H9 (cell line): ENCODE results near the gene MTOR. TPM values are rescaled to one million over a fixed set of nuclear protein-coding genes. Genes with fewer than 3 reads are reported as not detected.

Experiments
- DNase-seq: peaks from one replicate; pipeline ENCODE4 v3.0.0-alpha.2; 2017
- H2AFZ ChIP-seq: one replicate; pipeline ENCODE4 v1.6.1; 2013; ENCODE audit warnings: mild to moderate bottlenecking, low read length, control low read depth, moderate library complexity
- H2AK5ac ChIP-seq: 2 replicates; pipeline ENCODE4 v1.6.1; 2013; ENCODE audit warnings: low read length, control low read depth, mixed read lengths; ENCODE audit not compliant: insufficient read length
- H2BK120ac ChIP-seq: one replicate; pipeline ENCODE4 v1.6.1; 2013; ENCODE audit warnings: low read depth, mild to moderate bottlenecking, low read length, control low read depth, inconsistent platforms; ENCODE audit not compliant: poor library complexity, severe bottlenecking
- H2BK12ac ChIP-seq: 2 replicates; pipeline ENCODE4 v1.6.1; 2013; ENCODE audit warnings: low read length, control low read depth, mixed read lengths, low read depth; ENCODE audit not compliant: insufficient read length
- H2BK15ac ChIP-seq: 2 replicates; pipeline ENCODE4 v1.6.1; 2013; ENCODE audit warnings: low read depth, low read length, control low read depth
- H2BK20ac ChIP-seq: one replicate; pipeline ENCODE4 v1.6.1; 2013; ENCODE audit warnings: low read depth, mild to moderate bottlenecking, low read length, control low read depth, inconsistent platforms; ENCODE audit not compliant: poor library complexity, severe bottlenecking
- H2BK5ac ChIP-seq: 2 replicates; pipeline ENCODE4 v1.6.1; 2013; ENCODE audit warnings: low read length, control low read depth, mixed read lengths; ENCODE audit not compliant: insufficient read length
- H3K14ac ChIP-seq: 2 replicates; pipeline ENCODE4 v1.6.1; 2013; ENCODE audit warnings: low read length, control low read depth; ENCODE audit not compliant: insufficient read depth
- H3K18ac ChIP-seq: 2 replicates; pipeline ENCODE4 v1.6.1; 2013; ENCODE audit warnings: low read depth, mild to moderate bottlenecking, mixed read lengths, low read length, control low read depth; ENCODE audit not compliant: insufficient read length
- H3K23ac ChIP-seq: 2 replicates; pipeline ENCODE4 v1.6.1; 2013; ENCODE audit warnings: low read length, control low read depth, mixed read lengths, low read depth; ENCODE audit not compliant: insufficient read length
- H3K23me2 ChIP-seq: 2 replicates; pipeline ENCODE4 v1.6.1; 2013; ENCODE audit warnings: low read depth, mild to moderate bottlenecking, mixed read lengths, low read length, control low read depth; ENCODE audit not compliant: insufficient read length, poor library complexity, severe bottlenecking
- H3K27ac ChIP-seq: 2 replicates; pipeline ENCODE4 v1.5.1; 2013; ENCODE audit warnings: low read length, control low read depth, mixed read lengths, low read depth; ENCODE audit not compliant: insufficient read length
- H3K27me3 ChIP-seq: 2 replicates; pipeline ENCODE4 v1.6.1; 2013; ENCODE audit warnings: low read length, control low read depth, inconsistent platforms; ENCODE audit not compliant: insufficient read depth
- H3K4ac ChIP-seq: 2 replicates; pipeline ENCODE4 v1.6.1; 2013; ENCODE audit warnings: low read depth, mild to moderate bottlenecking, control low read depth, inconsistent platforms, low read length, moderate library complexity
- H3K4me1 ChIP-seq: 2 replicates; pipeline ENCODE4 v1.6.1; 2013; ENCODE audit warnings: low read length, control low read depth, inconsistent platforms; ENCODE audit not compliant: insufficient read depth
- H3K4me2 ChIP-seq: 2 replicates; pipeline ENCODE4 v1.6.1; 2013; ENCODE audit warnings: low read length, control low read depth, mixed read lengths; ENCODE audit not compliant: insufficient read length, insufficient read depth
- H3K56ac ChIP-seq: 2 replicates; pipeline ENCODE4 v1.6.1; 2013; ENCODE audit warnings: low read depth, mild to moderate bottlenecking, mixed read lengths, low read length, control low read depth; ENCODE audit not compliant: insufficient read length
- H3K79me1 ChIP-seq: 2 replicates; pipeline ENCODE4 v1.6.1; 2013; ENCODE audit warnings: low read depth, mild to moderate bottlenecking, moderate library complexity, low read length, control low read depth, inconsistent platforms; ENCODE audit not compliant: insufficient read depth, poor library complexity, severe bottlenecking
- H3K79me2 ChIP-seq: 2 replicates; pipeline ENCODE4 v1.6.1; 2013; ENCODE audit warnings: low read length, control low read depth, inconsistent platforms; ENCODE audit not compliant: insufficient read depth
- H3K9ac ChIP-seq: 2 replicates; pipeline ENCODE4 v1.6.1; 2013; ENCODE audit warnings: low read length, control low read depth, mixed read lengths; ENCODE audit not compliant: insufficient read length; ENCODE audit errors: extremely low read depth
- H3K9me3 ChIP-seq: one replicate; pipeline ENCODE4 v1.6.1; 2013; ENCODE audit warnings: low read depth, low read length, inconsistent platforms; ENCODE audit not compliant: control insufficient read depth
- H3T11ph ChIP-seq: one replicate; pipeline ENCODE4 v1.6.1; 2013; ENCODE audit warnings: mild to moderate bottlenecking, low read length, control low read depth, inconsistent platforms
- H4K20me1 ChIP-seq: one replicate; pipeline ENCODE4 v1.6.1; 2013; ENCODE audit not compliant: control insufficient read depth, insufficient read length, insufficient read depth
- H4K5ac ChIP-seq: 2 replicates; pipeline ENCODE4 v1.6.1; 2013; ENCODE audit warnings: low read depth, mild to moderate bottlenecking, mixed read lengths, low read length, control low read depth; ENCODE audit not compliant: insufficient read length
- H4K8ac ChIP-seq: replicated peaks from 2 replicates; pipeline ENCODE4 v1.6.1; 2013; ENCODE audit warnings: low read length, control low read depth, mixed read lengths, low read depth; ENCODE audit not compliant: insufficient read length
- H4K91ac ChIP-seq: 2 replicates; pipeline ENCODE4 v1.6.1; 2013; ENCODE audit warnings: low read depth, mild to moderate bottlenecking, moderate library complexity, mixed read lengths, low read length, control low read depth; ENCODE audit not compliant: insufficient read length
- H3K27ac Mint-ChIP-seq, 3 experiments: 2 replicates in 2 of 3; 3 replicates in 1 of 3; pipeline ENCODE4 v1.8.0; 2020 to 2021; ENCODE audit warnings: mixed read lengths in 3 of 3, mild to moderate bottlenecking in 1 of 3, moderate library complexity in 1 of 3
- H3K27me3 Mint-ChIP-seq: 2 replicates; pipeline ENCODE4 v1.8.0; 2021; ENCODE audit warnings: low read depth, mild to moderate bottlenecking, moderate library complexity, mixed read lengths
- H3K36me3 Mint-ChIP-seq, 3 experiments: 2 replicates in 2 of 3; 3 replicates in 1 of 3; pipeline ENCODE4 v1.8.0; 2020 to 2021; ENCODE audit warnings: low read depth in 3 of 3, mixed read lengths in 3 of 3; ENCODE audit not compliant: insufficient read depth in 1 of 3
- H3K4me1 Mint-ChIP-seq, 2 experiments: 2 replicates each; pipeline ENCODE4 v1.8.0; 2020; ENCODE audit warnings: mixed read lengths in 2 of 2
- H3K4me3 Mint-ChIP-seq, 2 experiments: 2 replicates in 1 of 2; 3 replicates in 1 of 2; pipeline ENCODE4 v1.8.0; 2020 to 2021; ENCODE audit warnings: mild to moderate bottlenecking in 2 of 2, mixed read lengths in 2 of 2, moderate library complexity in 1 of 2
- H3K9me3 Mint-ChIP-seq, 2 experiments: 2 replicates in 1 of 2; 3 replicates in 1 of 2; pipeline ENCODE4 v1.8.0; 2020; ENCODE audit warnings: mild to moderate bottlenecking in 2 of 2, mixed read lengths in 2 of 2, moderate library complexity in 1 of 2
- WGBS: extraction: QIAGEN DNeasy Blood & Tissue Kit; methylation state at CpG from one replicate; pipeline ENCODE4 v1.1.7; 2013; ENCODE audit warnings: missing lambda C conversion rate, low lambda C conversion rate, mixed read lengths; ENCODE audit not compliant: insufficient read length; ENCODE audit errors: extremely low coverage; 5-methylcytosine and 5-hydroxymethylcytosine counted together
- total RNA-seq: library from RNA; stranded (reverse); gene quantifications from 2 replicates; pipeline ENCODE4 v1.2.1, GENCODE V29; 2021
- TF ChIP-seq, protein P1 (sequence below): fragments of 200-600 bp; sonication (generic); conservative IDR thresholded peaks from 3 replicates; pipeline ENCODE4 v1.8.0; 2021; ENCODE audit warnings: antibody characterized with exemption, mild to moderate bottlenecking

Gene MTOR
- total RNA-seq, 1 experiment from 2014 or later, result 67.5 TPM

DNA sequence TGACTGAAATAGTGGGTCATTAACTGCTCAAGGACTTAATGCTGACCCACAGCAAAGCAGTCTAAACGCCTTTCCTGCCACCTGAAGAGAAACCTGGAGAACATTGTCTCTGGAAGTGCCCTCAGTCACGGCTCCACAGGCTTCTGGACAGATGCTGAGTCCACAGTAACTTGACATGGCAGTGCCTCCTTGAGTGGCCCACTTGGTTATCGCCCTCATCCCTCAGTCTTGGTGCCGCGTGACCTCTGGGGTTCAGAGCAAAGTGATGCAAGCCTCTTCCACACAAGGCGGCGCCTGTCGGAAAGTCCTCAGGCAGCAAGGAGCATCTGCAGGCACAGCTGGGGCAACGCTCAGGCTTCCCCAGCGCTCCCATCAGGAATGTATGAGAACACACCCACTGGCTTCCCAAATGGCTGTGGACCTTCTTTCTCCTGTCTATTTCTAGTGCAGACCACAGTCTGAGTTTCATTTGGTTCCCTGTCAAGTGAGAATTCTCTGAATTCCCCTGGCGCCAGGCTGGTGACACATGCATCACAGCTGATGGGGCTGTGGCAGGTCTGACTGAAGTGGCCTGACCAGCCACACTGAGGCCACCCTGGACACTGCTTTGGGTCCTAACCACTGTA, 86.2 kb downstream of the MTOR start:
- Histone ChIP-seq H2BK5ac (no peak overlapping the region), H3K4me2 (no peak overlapping the region), H3K27ac (no peak overlapping the region), H2BK15ac (no peak overlapping the region), H4K8ac (no peak overlapping the region), H3K79me2 (no peaks in the 10 kb centered on the region), H3K27me3 (no peaks in the 10 kb centered on the region), H3K18ac (no peak overlapping the region), H3K9me3 (no peaks in the 10 kb centered on the region), H3K4ac (no peak overlapping the region), H2AK5ac (no peak overlapping the region), H2AFZ (no peak overlapping the region), H3K79me1 (no peaks in the 10 kb centered on the region), H4K5ac (no peak overlapping the region), H3K23me2 (no peaks in the 10 kb centered on the region), H3K4me1 (no peaks in the 10 kb centered on the region), H2BK12ac (no peak overlapping the region), H4K20me1 (no peaks in the 10 kb centered on the region), H2BK120ac (no peak overlapping the region), H3K9ac (no peak overlapping the region), H3K23ac (no peak overlapping the region), H4K91ac (no peak overlapping the region), H2BK20ac (no peak overlapping the region), H3T11ph (no peak overlapping the region), H3K56ac (no peak overlapping the region), H3K14ac (no peak overlapping the region)
- no CpG with 5 or more reads among the region's 11 CpGs for WGBS
- no peaks in the 10 kb centered on the region for H3K27me3 Mint-ChIP-seq
- peaks cover 3 to 9% (median 4%) of the 10 kb centered on the region in 3 experiments; a peak in 5 of 7 replicates for H3K36me3 Mint-ChIP-seq
- H3K27ac Mint-ChIP-seq, result peak overlapping the region in 1 of 3 experiments; percentile 35; a peak in 1 of 7 replicates
- H3K4me1 Mint-ChIP-seq, result peaks cover 0 to 4% of the 10 kb centered on the region in 2 experiments; a peak in 2 of 4 replicates
- H3K4me3 Mint-ChIP-seq, result no peak overlapping the region
- DNase-seq, result no peak
- no peaks in the 10 kb centered on the region for H3K9me3 Mint-ChIP-seq
- TF ChIP-seq, protein P1, sequence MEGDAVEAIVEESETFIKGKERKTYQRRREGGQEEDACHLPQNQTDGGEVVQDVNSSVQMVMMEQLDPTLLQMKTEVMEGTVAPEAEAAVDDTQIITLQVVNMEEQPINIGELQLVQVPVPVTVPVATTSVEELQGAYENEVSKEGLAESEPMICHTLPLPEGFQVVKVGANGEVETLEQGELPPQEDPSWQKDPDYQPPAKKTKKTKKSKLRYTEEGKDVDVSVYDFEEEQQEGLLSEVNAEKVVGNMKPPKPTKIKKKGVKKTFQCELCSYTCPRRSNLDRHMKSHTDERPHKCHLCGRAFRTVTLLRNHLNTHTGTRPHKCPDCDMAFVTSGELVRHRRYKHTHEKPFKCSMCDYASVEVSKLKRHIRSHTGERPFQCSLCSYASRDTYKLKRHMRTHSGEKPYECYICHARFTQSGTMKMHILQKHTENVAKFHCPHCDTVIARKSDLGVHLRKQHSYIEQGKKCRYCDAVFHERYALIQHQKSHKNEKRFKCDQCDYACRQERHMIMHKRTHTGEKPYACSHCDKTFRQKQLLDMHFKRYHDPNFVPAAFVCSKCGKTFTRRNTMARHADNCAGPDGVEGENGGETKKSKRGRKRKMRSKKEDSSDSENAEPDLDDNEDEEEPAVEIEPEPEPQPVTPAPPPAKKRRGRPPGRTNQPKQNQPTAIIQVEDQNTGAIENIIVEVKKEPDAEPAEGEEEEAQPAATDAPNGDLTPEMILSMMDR, result no peak
